Retina (tissue), 1 donor: ENCODE data around the gene NSMF.
"Not testable (repeated sequence)": the region's sequence is repeated elsewhere in the genome, so short reads cannot be mapped to it uniquely, and the experiment has no call there.

Experiments
- DNase-seq: peaks from one replicate; pipeline ENCODE4 v3.0.0-alpha.2; 2016

Gene NSMF

DNA sequence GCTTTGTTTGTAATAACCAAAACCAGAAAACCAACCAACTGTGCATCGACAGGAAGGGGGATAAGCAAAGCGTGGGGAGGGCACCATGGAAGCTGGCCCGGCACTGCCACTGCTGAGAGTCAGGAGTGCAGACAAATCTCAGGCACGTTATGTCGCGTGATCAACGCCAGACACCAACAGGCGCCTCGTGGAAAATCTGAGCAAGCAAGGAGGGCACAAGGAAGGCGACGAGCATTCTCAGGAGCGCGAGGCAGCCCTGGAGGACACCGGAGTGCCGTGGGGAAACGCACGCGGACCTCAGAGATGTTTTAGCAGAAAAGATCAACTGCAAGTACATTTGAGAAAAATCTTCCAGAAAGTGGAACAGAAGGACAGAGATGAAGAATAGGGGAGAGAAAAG lies 15.1 kb upstream of the NSMF start:
- DNase-seq, result no peak

DNA sequence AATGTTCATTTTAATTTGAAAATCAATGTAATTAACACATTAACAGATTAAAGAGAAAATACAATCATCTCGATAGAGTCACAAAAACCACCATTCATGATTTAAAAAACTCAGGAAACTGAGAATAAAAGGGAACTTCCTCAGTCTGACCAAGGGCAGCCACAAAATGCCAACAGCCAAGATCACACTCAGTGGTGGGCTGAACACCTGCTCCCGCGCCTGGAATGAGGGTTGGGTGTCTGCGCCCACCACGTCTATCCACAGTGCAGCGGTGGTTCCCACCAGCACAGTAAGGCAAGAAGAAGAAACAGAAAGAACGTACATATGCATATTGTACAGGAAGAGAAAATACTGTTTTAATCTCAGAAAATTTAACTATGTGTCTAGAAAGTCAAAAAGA lies 11.7 kb upstream of the NSMF start:
- DNase-seq, result no peak

DNA sequence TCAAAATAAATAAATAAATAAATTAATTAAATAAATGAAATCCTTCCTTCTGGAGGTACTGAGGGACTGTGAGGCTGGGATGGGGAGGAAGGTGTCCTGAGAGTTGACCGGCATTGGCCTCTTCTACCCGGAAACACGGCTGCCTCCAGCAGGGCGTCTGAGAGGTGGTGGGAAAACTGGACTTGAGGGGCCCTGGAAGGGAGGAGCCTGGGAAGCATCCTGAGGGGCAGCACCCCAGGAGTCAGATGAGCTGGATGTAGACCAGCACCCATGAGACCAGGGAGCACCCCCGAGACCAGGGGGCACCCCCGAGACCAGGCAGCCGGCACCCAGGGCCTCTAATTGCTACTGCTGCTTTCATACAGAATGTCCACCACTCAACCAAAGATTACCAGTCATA lies 8.8 kb upstream of the NSMF start:
- no peak for DNase-seq

DNA sequence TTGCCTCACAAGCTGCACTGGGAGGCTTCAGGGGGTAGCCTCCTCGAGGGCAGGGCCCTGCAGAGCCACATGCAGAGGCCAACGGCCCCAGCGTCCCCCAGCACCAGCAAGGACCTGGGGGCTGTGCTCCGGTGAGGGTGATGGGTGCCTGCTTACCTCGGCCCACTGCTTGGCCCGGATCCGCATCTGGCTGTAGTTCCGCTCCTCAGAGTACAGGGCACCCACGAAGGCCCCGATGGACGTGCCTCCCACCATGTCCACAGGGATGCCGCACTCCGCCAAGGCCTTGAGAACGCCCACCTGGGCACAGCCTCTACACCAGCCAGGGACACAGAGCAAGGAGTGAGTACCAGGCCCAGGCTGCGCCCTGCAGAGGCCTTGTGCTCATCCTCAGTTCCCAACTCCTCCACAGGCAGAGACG lies 8.0 kb upstream of the NSMF start:
- no peak for DNase-seq

DNA sequence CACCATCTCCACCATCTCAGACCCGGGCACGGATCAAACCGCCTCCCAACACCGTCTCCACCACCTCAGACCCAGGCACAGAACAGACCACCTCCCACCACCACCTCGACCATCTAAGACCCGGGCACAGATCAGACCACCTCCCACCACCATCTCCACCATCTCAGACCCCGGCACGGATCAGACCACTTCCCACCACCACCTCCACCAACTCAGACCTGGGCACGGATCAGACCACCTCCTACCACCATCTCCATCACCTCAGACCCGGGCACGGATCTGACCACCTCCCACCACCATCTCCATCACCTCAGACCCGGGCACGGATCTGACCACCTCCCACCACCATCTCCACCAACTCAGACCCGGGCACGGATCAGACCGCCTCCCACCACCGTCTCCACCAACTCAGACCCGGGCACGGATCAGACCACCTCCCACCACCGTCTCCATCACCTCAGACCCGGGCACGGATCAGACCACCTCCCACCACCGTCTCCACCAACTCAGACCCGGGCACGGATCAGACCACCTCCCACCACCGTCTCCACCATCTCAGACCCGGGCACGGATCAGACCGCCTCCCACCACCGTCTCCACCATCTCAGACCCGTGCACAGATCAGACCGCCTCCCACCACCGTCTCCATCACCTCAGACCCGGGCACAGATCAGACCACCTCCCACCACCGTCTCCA lies 7.4 kb upstream of the NSMF start:
- not testable (repeated sequence) for DNase-seq

DNA sequence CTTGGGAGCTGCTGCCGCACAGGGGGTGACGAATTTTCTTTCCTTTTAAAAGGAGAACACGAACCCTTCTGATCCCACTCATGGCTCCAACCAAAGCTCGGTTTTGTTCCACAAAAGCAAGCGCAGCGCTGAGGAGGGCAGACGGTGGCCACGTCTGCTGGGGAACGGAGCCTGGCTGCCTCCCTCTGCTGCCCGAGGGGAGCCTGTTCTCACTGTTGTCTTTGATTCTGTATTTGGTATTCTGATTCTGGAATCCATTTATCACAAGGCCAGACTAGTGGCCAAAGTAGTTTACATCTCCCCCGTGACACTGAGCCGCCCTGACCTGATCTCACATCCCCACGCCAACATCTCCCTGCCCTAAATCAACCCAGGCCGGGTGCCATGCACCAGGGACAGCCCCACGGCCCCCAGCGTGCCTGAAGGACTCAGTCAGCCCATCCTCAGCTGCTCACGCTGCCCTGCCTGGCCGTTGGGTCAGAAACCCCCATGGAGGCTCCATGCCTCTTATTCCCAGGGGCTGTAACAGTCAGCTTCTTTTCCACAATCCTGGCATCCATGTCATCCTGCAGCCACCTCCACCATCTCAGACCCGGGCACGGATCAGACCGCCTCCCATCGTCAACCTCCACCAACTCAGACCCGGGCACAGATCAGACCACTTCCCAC lies 6.7 kb upstream of the NSMF start:
- no peak for DNase-seq

DNA sequence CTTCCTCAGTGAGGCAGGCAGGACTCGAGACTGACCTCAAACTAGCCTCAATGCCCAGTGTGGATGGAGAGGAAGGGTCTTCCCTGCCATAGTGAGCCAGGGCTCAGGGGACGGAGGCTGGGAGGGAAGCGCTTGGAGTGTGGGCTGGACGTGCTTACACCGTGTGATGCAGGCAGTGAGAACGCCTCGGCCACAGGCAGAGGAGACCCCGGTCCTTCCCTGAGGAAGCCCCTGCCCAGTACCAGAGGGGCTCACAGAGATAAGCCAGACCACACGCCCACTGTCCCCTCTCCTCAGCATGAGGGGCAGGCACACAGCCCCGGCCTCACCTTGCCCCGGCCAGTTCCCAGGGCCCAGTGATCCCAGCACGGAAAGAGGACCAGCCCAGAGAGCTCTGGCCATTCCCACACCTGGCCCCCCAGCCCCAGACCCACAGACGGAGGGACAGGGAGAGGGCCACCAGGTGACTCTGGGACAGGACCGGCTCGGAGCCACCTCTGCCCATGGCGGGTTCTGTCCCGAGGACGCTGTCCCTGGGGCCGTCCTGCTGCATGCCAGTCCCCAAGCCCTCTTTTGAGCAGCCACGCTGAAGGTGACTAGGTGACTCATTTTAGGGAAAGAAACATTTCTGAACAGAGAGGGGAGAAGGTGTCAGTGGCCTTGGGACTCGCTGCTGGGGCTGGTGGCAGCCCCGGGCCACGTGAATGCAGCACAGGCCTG lies 6.0 kb upstream of the NSMF start:
- no peak for DNase-seq

DNA sequence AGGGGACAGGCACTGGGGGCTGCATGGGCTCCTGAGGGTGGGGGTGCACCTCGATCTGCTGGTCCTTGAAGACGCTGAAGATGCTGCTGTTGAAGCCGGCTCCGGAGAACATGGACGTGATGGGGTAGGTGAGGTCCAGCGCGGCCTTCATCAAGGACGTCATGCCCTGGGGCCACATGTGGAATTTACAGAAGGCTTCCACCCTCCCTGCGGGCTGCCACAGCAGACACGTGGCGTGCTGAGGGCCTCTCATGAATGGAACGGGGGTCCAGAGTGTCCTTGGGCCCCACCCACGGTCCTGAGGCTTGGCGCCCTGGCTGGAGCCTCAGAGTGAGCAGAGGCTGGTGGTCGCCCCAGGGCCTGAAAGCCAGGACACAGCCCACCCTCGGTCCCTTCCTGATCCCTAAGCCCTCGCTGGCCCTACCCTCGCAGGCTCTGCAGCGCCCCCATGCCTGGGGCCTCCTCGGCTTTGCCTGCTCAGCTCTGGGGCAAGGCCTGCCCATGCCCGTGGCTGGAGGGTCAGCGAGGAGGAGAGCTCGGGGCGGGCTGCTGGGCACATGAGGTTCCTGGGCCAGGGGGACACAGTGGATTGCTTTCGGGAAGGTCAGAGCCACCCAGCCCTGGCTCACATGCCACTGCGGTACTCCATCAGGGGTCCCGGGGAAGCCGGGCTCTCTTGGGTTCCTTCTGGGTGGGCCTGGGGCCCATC lies 5.3 kb upstream of the NSMF start:
- DNase-seq, result no peak

DNA sequence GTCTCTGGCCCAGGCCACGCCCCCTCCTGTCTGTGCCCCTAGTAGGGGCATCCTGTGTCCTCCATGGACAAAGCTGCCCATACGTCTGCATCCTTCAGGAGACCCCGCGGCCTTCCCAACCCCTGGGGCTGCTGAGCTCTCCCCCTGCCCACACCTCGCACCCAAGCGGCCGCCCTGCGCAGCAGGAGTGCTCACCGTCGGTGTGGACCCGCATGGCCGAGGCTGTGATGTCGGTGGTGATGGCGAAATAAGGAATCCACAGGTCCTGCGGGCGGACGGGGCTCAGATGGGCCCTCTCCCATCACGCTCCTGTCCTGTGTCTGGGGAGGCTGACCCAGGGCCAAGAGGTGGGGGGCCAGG lies 4.8 kb upstream of the NSMF start:
- no peak for DNase-seq

DNA sequence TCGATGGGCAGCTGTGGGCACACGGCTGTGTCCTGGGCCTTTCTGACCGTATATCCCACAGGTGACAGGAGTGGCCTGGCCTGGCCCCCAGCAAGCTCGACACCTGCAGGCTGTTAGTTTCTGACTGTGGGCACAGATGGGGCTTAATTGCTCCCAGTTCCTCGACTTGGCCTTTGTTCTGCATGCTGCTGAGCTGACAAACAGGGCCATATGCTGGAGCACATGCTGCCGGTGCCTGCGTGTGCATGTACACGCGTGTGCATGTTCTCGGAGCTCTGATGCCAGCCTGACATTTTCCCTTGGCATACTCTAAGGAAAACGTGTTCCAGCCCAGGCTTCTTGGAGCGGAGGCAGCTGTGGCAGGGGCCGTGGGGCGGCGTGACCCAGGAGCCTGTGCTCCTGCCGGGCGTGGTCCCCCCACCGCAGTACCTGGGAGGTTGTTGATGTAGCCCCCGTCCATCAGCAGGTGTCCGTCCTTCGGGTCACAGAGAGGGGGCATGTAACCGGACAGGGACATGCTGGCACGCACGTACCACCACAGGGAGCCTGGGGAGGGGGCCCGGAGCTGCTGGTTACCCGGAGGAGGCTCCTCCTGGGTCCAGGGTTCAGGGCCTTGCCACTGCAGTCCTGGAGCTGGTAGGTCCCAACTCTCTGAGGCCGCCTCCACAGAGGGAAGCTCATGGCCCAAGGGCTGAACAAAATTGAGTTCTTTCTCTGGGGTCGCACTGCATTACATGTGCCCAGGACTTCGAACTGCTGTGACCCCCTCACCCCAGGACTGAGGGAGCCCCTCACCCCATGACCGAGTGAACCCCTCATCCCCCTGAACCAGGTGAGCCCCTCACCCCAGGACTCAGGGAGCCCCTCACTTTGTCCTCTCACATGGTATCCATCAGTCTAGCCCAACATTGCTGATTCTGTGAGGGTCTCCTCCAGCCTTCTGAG lies 4.1 kb upstream of the NSMF start:
- DNase-seq, result no peak

DNA sequence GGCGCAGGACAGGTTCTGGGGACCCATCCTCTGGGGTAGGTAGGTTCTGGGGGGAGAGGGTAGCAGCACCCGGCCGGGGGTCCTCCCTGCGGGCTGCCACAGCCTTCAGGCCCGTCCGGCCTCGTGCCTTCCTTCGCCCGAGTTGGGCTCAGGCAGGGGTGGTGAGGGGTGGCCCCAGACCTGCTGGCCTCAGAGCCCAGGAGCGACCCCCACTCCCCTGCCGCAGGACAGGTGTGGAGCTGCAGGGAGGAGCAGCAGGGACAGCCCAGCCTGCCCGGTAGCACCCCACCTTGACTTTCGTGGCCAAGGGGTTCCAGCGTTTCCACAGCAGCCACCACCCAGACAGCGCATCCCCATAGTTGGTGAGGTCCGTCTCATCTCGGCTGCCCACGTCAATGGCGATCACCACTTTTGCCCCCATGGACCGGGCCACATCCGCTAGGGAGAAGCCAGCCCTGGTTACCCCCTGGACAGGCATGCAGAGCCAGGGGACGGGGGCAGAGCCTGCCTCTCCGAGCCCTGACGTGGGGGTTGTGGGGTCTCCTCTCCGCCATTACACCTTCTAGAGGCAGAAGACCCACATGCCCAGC lies 3.4 kb upstream of the NSMF start:
- no peak for DNase-seq

DNA sequence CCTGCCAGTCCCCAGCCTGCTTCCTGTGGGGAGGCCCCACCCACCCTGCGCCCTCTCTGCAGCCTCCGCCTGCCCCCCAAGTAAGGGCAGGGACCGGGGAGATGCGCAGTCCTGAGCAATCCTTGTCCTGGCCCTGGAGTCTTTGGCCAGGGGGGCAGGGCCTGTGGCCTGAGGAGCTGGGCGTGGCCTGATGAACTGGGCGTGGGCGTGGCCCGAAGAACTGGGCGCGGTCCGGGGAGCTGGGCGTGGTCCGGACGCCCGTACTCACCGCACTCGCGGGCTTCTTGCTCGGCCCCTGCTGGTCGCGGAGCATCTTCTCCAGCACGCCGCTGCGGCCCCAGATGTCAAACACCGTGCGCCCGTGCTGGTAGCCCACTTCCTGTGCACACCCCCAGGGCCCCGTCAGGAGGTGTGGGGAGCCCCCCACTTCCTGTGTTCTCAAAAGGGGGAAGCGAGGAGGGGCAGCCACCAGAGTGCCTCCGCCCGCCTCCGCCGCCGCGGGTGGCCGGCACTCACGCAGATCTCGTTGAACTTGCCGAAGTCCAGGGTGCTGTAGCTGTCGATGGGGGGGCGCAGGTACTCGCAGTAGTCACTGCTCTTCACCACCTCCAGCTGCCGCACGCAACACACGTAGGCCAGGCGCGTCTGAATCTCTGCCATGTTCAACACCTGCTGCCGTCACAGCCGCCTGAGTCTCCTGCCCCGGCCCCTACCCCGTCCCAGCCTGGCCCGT lies 2.7 kb upstream of the NSMF start:
- DNase-seq, result peak; percentile 44

DNA sequence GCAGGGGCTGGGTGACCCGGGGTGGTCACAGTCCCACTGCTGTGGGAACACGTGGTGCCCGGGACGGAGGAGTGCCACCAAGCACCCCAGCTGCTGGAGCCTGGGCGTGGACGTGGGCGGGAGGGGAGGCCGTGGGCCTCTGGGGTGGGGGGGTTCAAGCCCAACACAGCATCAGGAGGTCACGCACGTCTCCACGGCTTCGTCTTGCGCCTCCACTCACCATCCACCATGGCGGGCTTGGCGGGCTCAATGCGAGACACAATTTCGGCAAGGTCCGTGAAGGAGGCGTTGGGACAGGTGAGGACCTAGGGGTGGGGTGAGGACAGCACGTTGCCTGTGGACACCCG lies 2.2 kb upstream of the NSMF start:
- no peak for DNase-seq

DNA sequence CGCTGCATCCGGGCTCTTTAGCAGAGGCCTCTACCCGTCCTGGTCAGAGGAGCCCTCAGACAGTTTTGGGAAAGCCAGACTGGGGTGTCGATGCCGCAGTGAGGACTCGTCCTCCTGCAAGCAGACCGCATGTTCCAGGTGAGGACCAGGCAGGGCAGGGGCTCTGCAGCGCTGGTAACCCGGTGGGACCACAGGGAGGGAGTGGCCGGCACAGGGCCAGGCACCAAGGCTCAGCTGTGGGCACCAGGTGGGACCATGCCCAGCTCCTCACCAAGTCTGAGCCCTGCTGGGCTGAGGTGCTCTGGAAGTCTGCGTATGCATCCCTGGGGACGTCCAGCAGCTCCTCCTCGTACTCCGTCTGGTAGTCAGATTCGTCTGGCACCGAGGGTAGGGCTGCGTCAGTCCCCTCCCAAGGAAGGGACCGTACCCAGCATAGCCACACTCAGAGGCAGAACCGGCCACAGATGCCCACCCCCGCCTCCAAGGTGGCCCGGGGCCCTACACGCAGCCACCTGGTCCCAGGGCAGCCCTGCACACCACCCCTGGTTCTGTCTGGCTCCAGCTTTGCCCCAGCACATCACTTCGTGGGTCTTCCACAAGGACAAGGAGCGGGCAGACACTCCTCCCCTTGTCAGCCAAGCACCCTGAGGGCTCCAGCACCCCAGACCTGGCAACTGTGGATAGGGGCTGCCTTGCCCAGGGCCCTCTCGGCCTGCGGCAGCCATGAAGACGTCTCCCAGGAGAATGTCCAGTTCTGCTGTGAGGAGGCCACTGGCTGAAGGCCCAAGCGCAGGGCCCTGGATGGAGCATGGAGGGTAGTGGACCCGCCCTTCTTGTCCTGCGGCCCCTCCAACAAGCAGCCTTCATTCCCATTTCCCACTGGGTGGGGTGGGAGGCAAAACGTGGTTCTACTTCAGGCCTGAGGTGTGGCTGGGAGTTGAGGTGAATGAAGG lies 1.5 kb upstream of the NSMF start:
- DNase-seq, result no peak

DNA sequence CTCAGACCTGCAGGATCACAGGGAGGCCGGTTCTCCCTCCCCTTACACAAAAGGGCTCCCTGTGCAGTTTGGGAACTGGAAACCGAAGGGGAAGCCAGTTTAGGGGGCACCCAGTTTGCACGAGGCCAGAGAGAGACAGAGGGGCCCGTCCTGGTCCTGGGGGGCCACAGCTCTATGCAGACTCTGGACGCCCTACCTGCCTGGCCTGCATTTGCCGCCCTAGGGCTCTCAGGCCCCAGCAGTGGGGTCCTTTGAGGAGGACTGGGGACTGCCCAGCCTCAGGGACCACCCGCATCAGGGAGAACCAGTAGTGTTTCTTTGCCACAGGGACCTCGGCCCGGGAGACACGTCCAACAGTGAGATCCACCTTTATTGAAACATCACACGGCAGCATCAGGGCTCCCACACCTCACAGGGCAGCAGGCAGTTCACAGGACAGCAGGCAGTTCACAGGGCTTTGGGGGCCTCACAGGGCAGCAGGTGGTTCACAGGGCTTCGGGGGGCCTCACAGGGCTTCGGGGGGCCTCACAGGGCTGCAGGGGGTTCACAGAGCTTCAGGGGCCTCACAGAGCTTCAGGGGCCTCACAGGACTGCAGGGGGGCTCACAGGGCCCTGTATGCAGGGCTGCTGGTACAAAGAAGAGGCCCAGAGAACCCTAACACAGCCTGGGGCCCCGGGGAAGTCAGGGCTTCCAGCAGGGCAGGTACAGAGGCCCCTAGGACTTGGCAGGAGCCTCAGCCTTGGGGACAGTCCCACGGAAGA lies 648 bp upstream of the NSMF start:
- no peak for DNase-seq

DNA sequence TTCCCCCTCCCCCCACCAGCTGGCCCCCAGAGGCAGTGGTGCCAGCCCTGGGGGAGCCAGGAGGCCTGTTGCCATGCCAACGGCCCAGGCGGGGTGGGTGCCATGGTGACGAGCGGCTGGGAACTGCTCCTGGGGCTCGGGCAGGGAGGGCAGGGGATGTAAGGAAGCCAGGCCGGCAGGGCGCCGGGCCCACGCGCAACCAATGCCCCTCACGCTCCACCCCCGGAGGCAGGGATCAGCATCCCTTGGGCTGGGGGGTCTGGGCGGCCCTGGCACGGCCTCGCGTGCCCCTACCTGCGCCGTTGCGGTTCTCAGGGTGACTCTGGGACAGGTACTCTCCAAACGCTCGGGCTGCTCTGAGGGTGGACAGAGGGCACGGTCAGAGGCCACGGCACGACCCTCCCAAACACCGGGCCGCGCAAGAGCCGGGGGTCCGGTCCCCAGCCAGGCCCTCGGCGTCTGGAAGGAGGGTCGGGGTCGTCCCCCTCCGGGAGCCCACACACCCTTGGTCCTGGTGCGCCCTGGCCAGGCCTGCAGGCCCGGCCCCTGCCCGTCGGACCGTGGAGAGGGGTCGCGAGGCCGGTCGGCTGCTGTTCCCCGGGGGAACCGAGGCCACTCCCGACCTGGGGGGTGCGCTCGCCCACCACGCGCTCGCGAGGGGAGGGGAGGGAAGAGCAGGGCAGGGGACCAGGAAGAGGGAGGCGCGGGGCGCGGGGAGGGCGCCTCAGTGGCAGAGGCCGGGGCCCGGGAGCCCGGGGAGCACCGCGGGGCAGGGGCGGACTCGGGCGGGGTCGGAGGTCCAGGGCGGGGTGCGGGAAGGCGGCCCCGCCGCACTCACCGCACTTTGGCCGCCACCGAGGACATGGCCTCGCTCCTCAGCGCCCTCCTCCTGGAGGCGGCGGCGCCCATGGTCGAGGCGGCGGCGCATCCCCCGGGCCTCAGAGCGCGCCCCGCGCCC lies 661 bp downstream of the NSMF start:
- peak; percentile 63 for DNase-seq

DNA sequence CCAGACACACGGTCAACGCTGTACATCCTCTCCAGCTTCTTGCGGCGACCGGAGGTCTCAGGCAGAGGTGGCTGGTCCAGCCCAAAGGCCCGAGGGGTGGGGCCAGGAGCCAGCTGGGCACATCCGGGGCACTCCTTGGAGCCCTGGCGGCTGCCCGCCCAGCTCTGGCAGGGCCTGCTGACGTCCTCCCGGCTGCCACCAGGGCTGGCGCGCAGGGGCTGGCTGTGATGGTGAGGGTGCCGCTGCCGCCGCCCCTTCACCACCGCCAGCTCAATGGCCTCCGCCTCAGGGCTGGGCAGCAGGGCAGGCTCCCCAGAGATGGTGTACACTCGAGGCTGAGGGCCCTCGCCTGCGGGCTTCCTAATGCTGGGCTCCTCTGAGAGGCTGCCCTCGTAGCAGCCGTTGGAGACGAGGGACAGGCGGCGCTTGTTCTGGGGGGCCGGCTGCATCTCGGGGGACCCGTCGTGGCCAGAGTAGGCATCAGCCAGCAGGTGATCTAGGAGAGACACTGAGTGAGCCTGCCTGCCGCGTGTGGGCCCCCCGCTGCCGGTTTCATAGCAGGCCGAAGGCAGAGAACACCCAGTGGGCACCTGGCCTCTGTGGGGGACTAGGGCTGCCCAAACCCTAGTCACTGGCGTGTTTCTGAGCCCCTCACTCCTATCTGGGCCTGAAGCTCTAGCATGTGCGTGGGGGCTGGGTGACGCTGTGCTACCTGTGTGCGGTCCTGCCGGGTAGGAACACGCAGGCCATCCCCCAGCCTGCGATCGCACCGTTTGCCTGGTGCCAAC lies 1.5 kb downstream of the NSMF start:
- no peak for DNase-seq
